GM12892 (cell line): ENCODE results near the gene PYURF.

Source experiments
- POLR2AphosphoS5 ChIP-seq: IDR thresholded peaks from 2 replicates; pipeline ENCODE4 v1.6.1; 2011; ENCODE audit warnings: low read depth, low read length, control low read depth
- TAF1 ChIP-seq: IDR thresholded peaks from 2 replicates; pipeline ENCODE4 v1.6.1; 2011; ENCODE audit warnings: low read depth, mild to moderate bottlenecking, control low read depth, low read length, borderline replicate concordance

DNA sequence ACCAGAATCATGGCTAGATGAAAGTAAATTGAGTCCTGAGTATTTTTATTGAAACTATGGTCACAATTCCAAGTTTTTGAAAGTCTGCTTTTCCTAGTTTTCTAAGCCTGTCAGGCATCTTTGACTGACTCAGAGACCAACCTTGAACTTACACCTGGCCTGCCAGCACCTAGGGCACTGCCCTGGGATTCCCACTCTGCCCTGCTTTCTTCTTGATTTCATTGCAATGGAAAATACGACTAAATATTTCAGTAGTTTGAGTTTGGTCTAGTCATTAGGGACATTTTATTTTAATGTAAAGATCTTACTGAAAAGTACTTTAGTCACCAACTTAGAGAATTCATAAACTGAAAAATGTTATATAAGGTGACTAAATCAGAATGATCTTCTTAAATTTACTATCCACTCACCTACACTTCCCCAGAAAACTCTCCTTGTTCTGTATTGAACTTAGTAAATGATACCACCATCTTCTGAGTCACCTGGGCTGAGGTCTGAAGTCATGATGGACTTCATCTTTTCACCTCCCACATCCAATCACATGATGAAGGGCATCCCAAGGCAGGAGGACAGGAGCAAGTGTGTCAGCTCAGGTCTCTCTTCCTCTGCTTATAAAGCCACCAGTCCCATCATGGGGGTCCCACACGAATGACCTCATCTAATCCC, 11.6 kb upstream of the PYURF start:
- no peak for TF ChIP-seq POLR2AphosphoS5
- no peak for TF ChIP-seq TAF1
